ENCODE data around the gene PARP12. TPM values are rescaled to one million over a fixed set of nuclear protein-coding genes. Genes with fewer than 3 reads are reported as not detected.

The PARP12 gene
- total RNA-seq, 6 experiments from 2014 or later, result 15.7 to 33.1 (median 23.3) TPM

- Histone ChIP-seq H3K27ac (no peak overlapping the region), H3K9me3 (no peaks in the 10 kb centered on the region), H3K36me3 (no peaks in the 10 kb centered on the region), H3K4me3 (no peak overlapping the region), H3K27me3 (no peaks in the 10 kb centered on the region), H3K4me1 (no peaks in the 10 kb centered on the region)
- TF ChIP-seq POLR2A (IDR thresholded peaks at IDR 0.05) (no peak), CTCF (IDR thresholded peaks at IDR 0.05) (no peak)
- DNase-seq (no peak), ATAC-seq (no peak)
- WGBS (ENCODE audit: insufficient coverage, low coverage, low lambda C conversion rate, missing lambda C conversion rate), result 79% methylated on average over 9 of the region's 13 CpGs
- intact Hi-C loops (cut with DNase I), result no loop called here
These were observed 74.8 kb downstream of the PARP12 start for GRCh38 chr7:139987691-139988516.

- H3K9me3 ChIP-seq, result no peaks in the 10 kb centered on the region
- intact Hi-C loops (cut with DNase I), result no loop called here
- no peak overlapping the region for H3K4me3 ChIP-seq
- no peaks in the 10 kb centered on the region for H3K4me1 ChIP-seq
- H3K27me3 ChIP-seq, result no peaks in the 10 kb centered on the region
- no peak for ATAC-seq
- no peaks in the 10 kb centered on the region for H3K36me3 ChIP-seq
- whole genome bisulfite sequencing (ENCODE audit: insufficient coverage, low coverage, low lambda C conversion rate, missing lambda C conversion rate), result 89% methylated on average over 5 of the region's 10 CpGs
- no peak for DNase-seq
- TF ChIP-seq POLR2A (IDR thresholded peaks at IDR 0.05), result no peak
- no peak for TF ChIP-seq CTCF (IDR thresholded peaks at IDR 0.05)
- no peak overlapping the region for H3K27ac ChIP-seq
These were observed 76.9 kb downstream of the PARP12 start for GRCh38 chr7:139985811-139986210.

GRCh38 chr7:139984642-139985539 lies 77.9 kb downstream of the PARP12 start:
- intact Hi-C loops (cut with DNase I), result no loop called here
- H3K36me3 ChIP-seq, result no peaks in the 10 kb centered on the region
- 70% methylated on average over 7 of the region's 8 CpGs for WGBS (ENCODE audit: insufficient coverage, low coverage, low lambda C conversion rate, missing lambda C conversion rate)
- no peaks in the 10 kb centered on the region for H3K4me1 ChIP-seq
- ATAC-seq, result no peak
- TF ChIP-seq CTCF (IDR thresholded peaks at IDR 0.05), result no peak
- TF ChIP-seq POLR2A (IDR thresholded peaks at IDR 0.05), result no peak
- no peaks in the 10 kb centered on the region for H3K9me3 ChIP-seq
- DNase-seq, result no peak
- no peak overlapping the region for H3K4me3 ChIP-seq
- no peak overlapping the region for H3K27ac ChIP-seq
- H3K27me3 ChIP-seq, result no peaks in the 10 kb centered on the region

GRCh38 chr7:139982927-139983920 lies 79.5 kb downstream of the PARP12 start:
- no peak overlapping the region for H3K27ac ChIP-seq
- no peak for TF ChIP-seq CTCF (IDR thresholded peaks at IDR 0.05)
- no peak for TF ChIP-seq POLR2A (IDR thresholded peaks at IDR 0.05)
- intact Hi-C loops (cut with DNase I), result no loop called here
- ATAC-seq (no peak), DNase-seq (no peak)
- no peaks in the 10 kb centered on the region for H3K36me3 ChIP-seq
- H3K27me3 ChIP-seq, result no peaks in the 10 kb centered on the region
- 64% methylated on average over 8 of the region's 9 CpGs for WGBS (ENCODE audit: insufficient coverage, low coverage, low lambda C conversion rate, missing lambda C conversion rate)
- H3K4me3 ChIP-seq, result no peak overlapping the region
- H3K9me3 ChIP-seq, result no peaks in the 10 kb centered on the region
- H3K4me1 ChIP-seq, result no peaks in the 10 kb centered on the region

All from right lobe of liver (tissue), 6 donors.